Caco-2 (cell line): Measurements from ENCODE around the gene SLC22A7. TPM values are rescaled to one million over a fixed set of nuclear protein-coding genes. Genes with fewer than 3 reads are reported as not detected.

ENCODE experiments used
- BruUV-seq: library from RNA; stranded (reverse); fragments of 400-500 nt; replicated peaks from 2 replicates; lab custom pipeline; 2021; lab: Mats Ljungman, UMichigan
- CTCF ChIA-PET: fragments of 300-600 bp; sonication (Branson Sonifier 250); formaldehyde crosslinking; loops from one replicate; lab custom pipeline; 2022; ENCODE audit warnings: antibody characterized with exemption; lab: Charles Lee
- POLR2A ChIA-PET: fragments of 300-600 bp; sonication (Branson Sonifier 250); formaldehyde crosslinking; loops from one replicate; lab custom pipeline; 2022; ENCODE audit warnings: antibody characterized with exemption; lab: Charles Lee
- DNase-seq, 2 experiments: peaks; one replicate each; pipeline versions ENCODE4 v3.0.0 to v3.0.0-alpha.2; 2020 to 2022
- H3K27me3 ChIP-seq: replicated peaks from 2 replicates; pipeline ENCODE4 v1.6.0; 2011; ENCODE audit warnings: low read length; ENCODE audit not compliant: control insufficient read depth, insufficient read depth
- H3K36me3 ChIP-seq: 2 replicates; pipeline ENCODE4 v1.5.1; 2011; ENCODE audit warnings: low read length; ENCODE audit not compliant: control insufficient read depth, insufficient read depth
- H3K4me1 ChIP-seq: fragments of 250-450 bp; sonication (Bioruptor Pico); 2 replicates; pipeline ENCODE4 v1.5.1; 2020; ENCODE audit warnings: mild to moderate bottlenecking
- H3K4me3 ChIP-seq: 2 replicates; pipeline ENCODE4 v1.5.1; 2011; ENCODE audit warnings: low read depth, mild to moderate bottlenecking, control low read depth, low read length
- H3K9me3 ChIP-seq: fragments of 250-450 bp; sonication (Bioruptor Pico); 2 replicates; pipeline ENCODE4 v1.5.1; 2020; ENCODE audit warnings: mild to moderate bottlenecking, moderate library complexity
- H3K27ac Mint-ChIP-seq: one replicate; pipeline ENCODE4 v1.8.0; 2022; ENCODE audit warnings: mixed read lengths; ENCODE audit not compliant: unreplicated experiment
- H3K27me3 Mint-ChIP-seq: one replicate; pipeline ENCODE4 v1.8.0; 2022; ENCODE audit warnings: mixed read lengths; ENCODE audit not compliant: insufficient read depth, unreplicated experiment
- H3K36me3 Mint-ChIP-seq: one replicate; pipeline ENCODE4 v1.8.0; 2022; ENCODE audit warnings: mild to moderate bottlenecking, mixed read lengths; ENCODE audit not compliant: insufficient read depth, unreplicated experiment
- H3K4me1 Mint-ChIP-seq: one replicate; pipeline ENCODE4 v1.8.0; 2022; ENCODE audit warnings: low read depth, mixed read lengths; ENCODE audit not compliant: unreplicated experiment
- H3K4me3 Mint-ChIP-seq: one replicate; pipeline ENCODE4 v1.8.0; 2022; ENCODE audit warnings: mild to moderate bottlenecking, moderate library complexity, mixed read lengths; ENCODE audit not compliant: unreplicated experiment
- H3K9me3 Mint-ChIP-seq: one replicate; pipeline ENCODE4 v1.8.0; 2022; ENCODE audit warnings: mixed read lengths; ENCODE audit not compliant: unreplicated experiment
- intact Hi-C: fragments of 100-400 bp; cut with micrococcal nuclease; formaldehyde crosslinking; loops from one replicate; pipeline ENCODE4 v1.10.0; 2022; ENCODE audit not compliant: unreplicated experiment
- total RNA-seq: library from RNA; stranded (reverse); gene quantifications from 2 replicates; pipeline ENCODE4 v1.2.3, GENCODE V29; 2022
- TF ChIP-seq, protein P1 (sequence below), 2 experiments: fragments of 200-600 bp in 1 of 2; IDR thresholded peaks; 1 replicate in 1 of 2; 2 replicates in 1 of 2; pipeline versions ENCODE4 v1.5.1 to v1.8.0; 2011 to 2022; ENCODE audit warnings: antibody characterized with exemption in 1 of 2, control low read depth in 1 of 2, inconsistent platforms in 1 of 2, low read depth in 1 of 2, low read length in 1 of 2, mild to moderate bottlenecking in 1 of 2, moderate library complexity in 1 of 2; ENCODE audit not compliant: insufficient read depth in 1 of 2, severe bottlenecking in 1 of 2, unreplicated experiment in 1 of 2

The SLC22A7 gene
- total RNA-seq, 1 experiment from 2014 or later, result not detected

DNA sequence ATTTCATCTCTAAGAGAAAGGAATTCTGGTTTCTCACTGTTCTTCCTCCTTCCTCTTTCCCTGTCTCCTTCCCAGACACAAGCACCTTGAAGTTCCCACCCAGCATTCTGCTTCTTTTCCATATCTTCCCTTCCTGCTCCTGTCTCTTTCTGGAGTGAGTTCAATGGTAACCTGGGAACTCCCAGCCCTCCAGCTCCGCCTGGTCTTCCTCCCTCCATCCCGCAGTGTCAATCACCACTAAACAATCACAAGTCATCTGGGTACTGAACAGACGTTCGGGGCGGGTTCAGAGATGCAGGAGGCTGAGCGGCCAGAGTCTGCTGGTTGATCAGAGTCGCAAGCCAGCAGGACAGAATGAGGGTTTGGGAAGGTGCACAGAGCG lies 47.1 kb upstream of the SLC22A7 start:
- Mint-ChIP-seq H3K9me3 (no peaks in the 10 kb centered on the region), H3K27me3 (peaks cover 5% of the 10 kb centered on the region), H3K36me3 (no peaks in the 10 kb centered on the region), H3K4me1 (peaks cover 7% of the 10 kb centered on the region), H3K4me3 (no peak overlapping the region), H3K27ac (no peak overlapping the region)
- H3K9me3 ChIP-seq, result no peaks in the 10 kb centered on the region
- H3K27me3 ChIP-seq, result no peaks in the 10 kb centered on the region
- intact Hi-C loops, result no loop called here
- no peaks in the 10 kb centered on the region for H3K36me3 ChIP-seq
- ChIA-PET POLR2A (no interaction called here), CTCF (interaction anchor here (0.8 kb wide), 1 partner anchor 13 kb away, joined by 3 read pairs; no protein-coding TSS in a partner anchor)
- peaks cover 9% of the 10 kb centered on the region; the same call in 1 of the 2 replicates for H3K4me1 ChIP-seq
- H3K4me3 ChIP-seq, result no peak overlapping the region
- TF ChIP-seq, protein P1, sequence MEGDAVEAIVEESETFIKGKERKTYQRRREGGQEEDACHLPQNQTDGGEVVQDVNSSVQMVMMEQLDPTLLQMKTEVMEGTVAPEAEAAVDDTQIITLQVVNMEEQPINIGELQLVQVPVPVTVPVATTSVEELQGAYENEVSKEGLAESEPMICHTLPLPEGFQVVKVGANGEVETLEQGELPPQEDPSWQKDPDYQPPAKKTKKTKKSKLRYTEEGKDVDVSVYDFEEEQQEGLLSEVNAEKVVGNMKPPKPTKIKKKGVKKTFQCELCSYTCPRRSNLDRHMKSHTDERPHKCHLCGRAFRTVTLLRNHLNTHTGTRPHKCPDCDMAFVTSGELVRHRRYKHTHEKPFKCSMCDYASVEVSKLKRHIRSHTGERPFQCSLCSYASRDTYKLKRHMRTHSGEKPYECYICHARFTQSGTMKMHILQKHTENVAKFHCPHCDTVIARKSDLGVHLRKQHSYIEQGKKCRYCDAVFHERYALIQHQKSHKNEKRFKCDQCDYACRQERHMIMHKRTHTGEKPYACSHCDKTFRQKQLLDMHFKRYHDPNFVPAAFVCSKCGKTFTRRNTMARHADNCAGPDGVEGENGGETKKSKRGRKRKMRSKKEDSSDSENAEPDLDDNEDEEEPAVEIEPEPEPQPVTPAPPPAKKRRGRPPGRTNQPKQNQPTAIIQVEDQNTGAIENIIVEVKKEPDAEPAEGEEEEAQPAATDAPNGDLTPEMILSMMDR (IDR thresholded peaks at IDR 0.05; ENCODE audit: insufficient read depth in 1 of 2, low read depth in 1 of 2, low read length in 1 of 2, severe bottlenecking in 1 of 2, unreplicated experiment in 1 of 2), result no peak
- no TSS peak for BruUV-seq
- no peak for DNase-seq

DNA sequence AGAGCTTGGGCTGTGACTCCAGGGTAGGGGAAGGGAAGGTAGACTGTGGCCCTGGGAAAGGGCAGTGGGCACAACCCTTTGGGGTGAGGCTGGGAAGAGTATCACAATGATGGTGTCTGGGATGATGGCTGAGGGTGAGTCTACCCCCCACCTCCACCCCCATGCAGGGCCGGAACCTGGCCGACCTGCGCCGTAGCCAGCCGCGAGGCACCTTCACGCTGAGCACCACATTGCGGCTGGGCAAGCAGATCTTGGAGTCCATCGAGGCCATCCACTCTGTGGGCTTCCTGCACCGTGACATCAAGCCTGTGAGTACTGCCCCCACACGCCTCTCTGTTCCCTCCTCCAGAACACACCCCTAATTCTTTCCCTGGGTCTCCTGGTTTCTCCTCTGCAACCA lies 44.7 kb upstream of the SLC22A7 start:
- no peaks in the 10 kb centered on the region for H3K9me3 Mint-ChIP-seq
- Histone ChIP-seq H3K9me3 (no peaks in the 10 kb centered on the region), H3K4me3 (no peak overlapping the region), H3K27me3 (no peaks in the 10 kb centered on the region), H3K4me1 (no peaks in the 10 kb centered on the region), H3K36me3 (no peaks in the 10 kb centered on the region)
- peaks cover 5% of the 10 kb centered on the region for H3K27me3 Mint-ChIP-seq
- BruUV-seq, result no TSS peak
- H3K27ac Mint-ChIP-seq, result no peak overlapping the region
- intact Hi-C loops, result no loop called here
- H3K4me1 Mint-ChIP-seq, result peaks cover 7% of the 10 kb centered on the region
- no peak for DNase-seq
- POLR2A ChIA-PET, result no interaction called here
- TF ChIP-seq, protein P1 (IDR thresholded peaks at IDR 0.05; ENCODE audit: insufficient read depth in 1 of 2, low read depth in 1 of 2, low read length in 1 of 2, severe bottlenecking in 1 of 2, unreplicated experiment in 1 of 2), result no peak
- CTCF ChIA-PET, result interaction anchor here (1.1 kb wide), 1 partner anchor 9 kb away, joined by 3 read pairs; no protein-coding TSS in a partner anchor
- H3K36me3 Mint-ChIP-seq, result no peaks in the 10 kb centered on the region
- H3K4me3 Mint-ChIP-seq, result no peak overlapping the region

DNA sequence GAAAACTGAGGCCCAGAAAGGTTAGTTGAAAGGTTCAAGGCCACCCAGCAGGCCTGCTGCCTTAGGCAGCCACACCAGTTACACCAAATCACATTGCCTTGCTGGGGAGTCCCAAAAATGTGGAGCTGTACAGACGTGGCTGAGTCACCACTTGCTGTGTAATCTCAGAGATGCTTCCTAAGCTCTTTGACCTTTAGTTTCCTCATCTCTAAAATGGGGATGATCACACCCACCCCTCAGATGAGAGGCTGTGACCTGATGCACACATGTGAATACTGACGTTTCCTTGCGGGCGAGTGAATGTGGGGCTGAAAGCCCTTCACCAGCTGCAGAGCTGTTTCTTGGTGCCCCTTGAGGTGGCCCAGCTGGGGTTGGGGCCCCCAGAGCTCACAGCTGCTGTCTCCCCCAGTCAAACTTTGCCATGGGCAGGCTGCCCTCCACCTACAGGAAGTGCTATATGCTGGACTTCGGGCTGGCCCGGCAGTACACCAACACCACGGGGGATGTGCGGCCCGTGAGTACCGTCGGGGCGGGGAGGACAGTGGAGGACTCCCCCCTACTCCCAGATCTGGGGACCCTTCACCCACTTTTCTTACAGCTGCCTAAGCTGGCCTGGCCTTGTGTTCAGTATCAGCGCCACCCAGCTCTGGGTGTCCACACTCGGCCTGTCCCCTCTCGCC lies 43.8 kb upstream of the SLC22A7 start:
- intact Hi-C loops, result no loop called here
- peaks cover 5% of the 10 kb centered on the region for H3K27me3 Mint-ChIP-seq

More for the DNA sequence above, 43.8 kb upstream of the SLC22A7 start:
- CTCF ChIA-PET, result interaction anchor here (1.1 kb wide), 1 partner anchor 10 kb away, joined by 3 read pairs; no protein-coding TSS in a partner anchor
- Histone ChIP-seq H3K9me3 (no peaks in the 10 kb centered on the region), H3K27me3 (no peaks in the 10 kb centered on the region), H3K36me3 (no peaks in the 10 kb centered on the region), H3K4me3 (no peak overlapping the region), H3K4me1 (no peaks in the 10 kb centered on the region)
- TF ChIP-seq, protein P1 (IDR thresholded peaks at IDR 0.05; ENCODE audit: insufficient read depth in 1 of 2, low read depth in 1 of 2, low read length in 1 of 2, severe bottlenecking in 1 of 2, unreplicated experiment in 1 of 2), result no peak
- no peak for DNase-seq
- POLR2A ChIA-PET, result no interaction called here
- Mint-ChIP-seq H3K9me3 (no peaks in the 10 kb centered on the region), H3K4me3 (no peak overlapping the region), H3K36me3 (no peaks in the 10 kb centered on the region), H3K27ac (no peak overlapping the region), H3K4me1 (peaks cover 7% of the 10 kb centered on the region)
- no TSS peak for BruUV-seq
